ENCODE measurements around the gene RREB1. TPM values are rescaled to one million over a fixed set of nuclear protein-coding genes. Genes with fewer than 3 reads are reported as not detected.
"Not testable (repeated sequence)": the region's sequence is repeated elsewhere in the genome, so short reads cannot be mapped to it uniquely, and the experiment has no call there.

The RREB1 gene
- total and polyA plus RNA-seq, 12 donors: 3.0 to 47.1 (median 36.1) TPM

GRCh38 chr6:7273709-7274108, 165.9 kb downstream of the RREB1 start:
- TF ChIP-seq CTCF (IDR thresholded peaks at IDR 0.05): no peak
- WGBS, 2 donors: 71 to 74% methylated on average over 10 of the region's 10 CpGs
- no peak overlapping the region for H3K27ac ChIP-seq
- no peaks in the 10 kb centered on the region for H3K9me3 ChIP-seq
- no peak for DNase-seq
- H3K27me3 ChIP-seq: no peaks in the 10 kb centered on the region
- intact Hi-C loops (cut with DNase I): loop anchor here in 3 of 10 donors (2.0 to 10.0 kb wide), 3 partner anchors 121 to 341 kb away; no protein-coding TSS in a partner anchor
- no peaks in the 10 kb centered on the region for H3K36me3 ChIP-seq
- no peak overlapping the region for H3K4me3 ChIP-seq
- no peak for ATAC-seq
- H3K4me1 ChIP-seq: peaks cover 0 to 15% (median 0%) of the 10 kb centered on the region in 9 donors

- not testable (repeated sequence) for H3K4me3 ChIP-seq, H3K36me3 ChIP-seq, H3K9me3 ChIP-seq, H3K27ac ChIP-seq, ATAC-seq, DNase-seq, H3K27me3 ChIP-seq
- H3K4me1 ChIP-seq: peaks cover 0 to 17% (median 0%) of the 10 kb centered on the region in 9 donors
- intact Hi-C loops (cut with DNase I): loop anchor here in 3 of 10 donors (2.0 to 10.0 kb wide), 3 partner anchors 120 to 340 kb away; no protein-coding TSS in a partner anchor
- 81 to 83% methylated on average over 8 of the region's 8 CpGs for WGBS, 2 donors
Measured at GRCh38 chr6:7274525-7274924, 166.8 kb downstream of the RREB1 start.

- Histone ChIP-seq H3K36me3 (no peaks in the 10 kb centered on the region), H3K27me3 (no peaks in the 10 kb centered on the region), H3K4me3 (no peak overlapping the region), H3K4me1 (peaks cover 0 to 17% (median 0%) of the 10 kb centered on the region in 9 donors), H3K27ac (no peak overlapping the region), H3K9me3 (no peaks in the 10 kb centered on the region)
- intact Hi-C loops (cut with DNase I): loop anchor here in 7 of 10 donors (2.0 to 10.0 kb wide), 5 partner anchors 119 to 341 kb away; no protein-coding TSS in a partner anchor
- WGBS, 2 donors: 57 to 64% methylated on average over 7 of the region's 7 CpGs
- DNase-seq: no peak
- ATAC-seq: peak in 1 of 8 donors; percentile 7
- TF ChIP-seq CTCF (IDR thresholded peaks at IDR 0.05): peak in 2 of 9 donors; percentile 6 to 14
Measured at GRCh38 chr6:7276199-7276524, 168.4 kb downstream of the RREB1 start.

GRCh38 chr6:7282097-7282906, 174.5 kb downstream of the RREB1 start:
- peaks cover 0 to 40% (median 9%) of the 10 kb centered on the region in 9 donors for H3K36me3 ChIP-seq
- H3K9me3 ChIP-seq: no peaks in the 10 kb centered on the region
- intact Hi-C loops (cut with DNase I): loop anchor here in 2 of 10 donors (5.0 to 10.0 kb wide), 2 partner anchors 330 to 332 kb away; no protein-coding TSS in a partner anchor
- H3K27me3 ChIP-seq: no peaks in the 10 kb centered on the region
- WGBS, 2 donors: 67 to 82% methylated on average over 10 of the region's 10 CpGs
- peaks cover 0 to 23% (median 0%) of the 10 kb centered on the region in 9 donors for H3K4me1 ChIP-seq
- H3K27ac ChIP-seq: no peak overlapping the region
- ATAC-seq (no peak), DNase-seq (no peak)
- no peak for TF ChIP-seq CTCF (IDR thresholded peaks at IDR 0.05)
- H3K4me3 ChIP-seq: no peak overlapping the region

All from heart right ventricle (tissue), 16 donors.